T-helper 2 cell treated with Interferon-gamma antibody and Interleukin-4, amounts not matched to agents 100 ng/mL and 5 ng/mL, for 36 hours (primary cell): ENCODE results near the gene HAS3. TPM values are rescaled to one million over a fixed set of nuclear protein-coding genes. Genes with fewer than 3 reads are reported as not detected.
"Not testable (repeated sequence)": the region's sequence is repeated elsewhere in the genome, so short reads cannot be mapped to it uniquely, and the experiment has no call there.

Experiments used
- intact Hi-C: fragments of 100-400 bp; cut with micrococcal nuclease; formaldehyde crosslinking; loops from one replicate; pipeline ENCODE4 v1.15.1; 2023
- total RNA-seq: library from RNA; stranded (reverse); gene quantifications from 2 replicates; pipeline ENCODE4 v1.2.3, GENCODE V29; 2022

The HAS3 gene
- total RNA-seq, 1 donor from 2014 or later = 0.86 TPM

DNA sequence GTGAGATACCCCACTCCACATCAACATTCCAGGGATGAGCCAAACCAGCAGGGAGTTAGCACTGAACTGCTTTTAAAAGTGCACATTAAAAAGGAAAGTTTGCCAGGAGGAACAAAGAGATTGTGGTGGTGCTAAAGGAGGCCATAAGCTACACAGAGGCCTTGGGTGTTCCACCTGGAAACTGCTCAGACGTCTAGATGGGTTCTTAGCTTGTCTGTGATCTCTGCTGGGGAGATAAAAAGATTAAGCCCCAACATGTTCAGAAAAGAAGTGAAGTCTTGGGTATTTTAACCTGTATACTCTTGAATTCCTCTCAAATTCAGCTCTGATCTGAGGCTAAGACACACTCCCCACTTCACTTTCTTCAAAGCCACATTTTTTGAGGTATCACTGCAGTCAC, 10.4 kb downstream of the HAS3 start:
- intact Hi-C loops = no loop called here

DNA sequence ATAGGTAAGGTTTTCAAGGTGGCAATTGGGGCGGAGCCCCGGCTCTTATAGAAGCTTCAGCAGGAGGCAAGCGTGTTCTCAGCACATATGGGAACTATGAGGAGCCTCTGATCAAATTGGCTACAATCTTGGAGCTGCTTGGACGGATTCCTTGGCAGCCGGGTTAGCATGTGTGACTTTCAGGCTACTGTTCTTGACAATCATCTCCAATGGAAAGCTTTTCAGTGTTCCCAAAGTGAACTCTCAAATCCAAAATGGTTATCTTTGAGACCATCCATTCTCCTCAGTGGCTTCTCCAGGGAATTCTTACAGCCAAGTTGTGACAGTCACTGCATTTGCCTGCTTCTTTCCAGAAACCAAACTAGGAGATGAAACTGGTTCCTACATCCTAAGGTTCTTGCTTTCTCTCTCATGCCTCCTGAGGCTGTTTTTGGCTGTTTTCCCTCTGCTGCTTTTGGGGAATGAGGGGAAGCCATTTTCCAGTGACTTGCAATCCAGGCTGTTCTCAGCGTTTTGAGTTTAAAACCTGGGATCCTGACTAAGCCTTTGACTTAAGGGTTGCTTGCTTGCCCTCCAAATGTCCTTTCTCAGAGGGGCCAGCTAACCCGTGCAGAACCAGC, 10.9 kb downstream of the HAS3 start:
- intact Hi-C loops = no loop called here

DNA sequence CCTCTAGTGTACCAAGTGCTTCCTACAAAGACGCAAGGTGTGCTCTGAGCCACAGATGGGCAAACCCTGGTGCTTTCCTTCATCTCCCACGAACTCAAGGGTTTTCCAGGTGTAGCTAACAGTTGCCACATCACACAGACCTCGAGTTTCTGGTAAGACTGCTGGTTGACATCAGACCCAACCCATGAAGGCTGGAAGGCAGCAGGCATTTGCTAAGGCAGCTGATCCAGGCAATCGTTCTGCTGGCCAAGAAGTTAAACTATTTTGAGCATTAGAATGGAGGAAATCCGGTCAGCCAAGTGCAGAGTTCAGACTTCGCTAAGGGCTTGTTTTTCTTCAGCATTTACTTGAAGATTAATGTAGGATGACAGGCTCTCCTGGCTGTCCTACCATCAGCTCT, 11.5 kb downstream of the HAS3 start:
- intact Hi-C loops = no loop called here

DNA sequence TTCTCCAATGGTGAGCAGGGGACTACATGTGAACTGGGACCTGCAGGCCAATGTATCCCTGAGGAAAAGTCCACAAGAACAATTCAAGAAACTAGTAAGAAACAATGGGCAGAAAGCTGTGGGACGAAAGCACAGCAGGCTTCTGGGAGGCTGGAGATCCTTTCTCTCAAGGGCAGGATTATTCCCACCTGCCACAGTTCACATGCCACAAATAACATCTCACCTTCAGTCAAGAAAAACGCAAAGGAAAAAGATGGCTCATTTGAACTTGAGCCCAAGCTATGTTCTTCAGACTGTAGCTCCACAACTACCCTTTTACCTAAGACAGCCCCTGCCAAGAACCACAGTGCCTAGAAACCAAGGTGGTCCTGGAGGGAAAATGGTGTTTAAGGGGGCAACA, 13.0 kb downstream of the HAS3 start:
- intact Hi-C loops = no loop called here

DNA sequence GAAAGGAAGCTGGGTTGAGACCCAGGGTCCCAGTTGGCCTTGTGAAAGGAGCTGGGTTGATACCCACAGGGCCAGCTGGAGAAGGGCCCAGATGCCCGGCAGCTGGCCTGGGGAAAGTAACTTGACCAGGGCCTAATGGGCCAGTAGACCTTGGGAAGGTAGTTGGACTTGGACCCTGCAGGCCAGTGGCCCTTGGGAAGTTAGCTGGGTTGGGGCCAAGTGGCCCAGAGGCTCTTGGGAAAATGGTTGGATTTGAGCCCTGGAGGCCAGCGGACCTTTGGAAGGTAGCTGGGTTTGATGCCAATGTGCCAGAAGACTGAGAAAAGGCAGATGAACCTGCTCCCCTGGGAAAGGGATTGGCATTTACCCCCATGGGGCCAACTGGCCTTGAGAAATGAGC, 13.5 kb downstream of the HAS3 start:
- intact Hi-C loops = no loop called here

DNA sequence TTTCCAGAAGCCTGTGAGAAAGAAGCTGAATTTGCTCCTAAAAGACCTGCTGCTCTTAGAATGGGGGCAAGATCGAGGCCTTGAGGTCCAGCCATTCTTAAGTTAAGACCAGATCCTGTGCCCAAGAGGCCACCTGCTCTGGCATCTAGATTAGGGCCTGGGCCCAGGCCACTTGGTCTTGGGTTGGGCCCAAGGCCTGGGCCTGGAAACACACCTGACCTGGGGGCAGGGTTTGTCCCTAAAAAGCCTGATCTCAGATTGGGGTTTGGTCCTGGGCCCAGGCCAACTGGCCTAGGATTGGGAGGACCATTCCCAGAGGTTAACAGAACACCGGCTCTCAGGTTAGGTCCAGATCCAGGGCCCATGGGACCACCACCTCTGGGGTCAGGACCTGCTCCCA, 14.1 kb downstream of the HAS3 start:
- intact Hi-C loops = no loop called here

DNA sequence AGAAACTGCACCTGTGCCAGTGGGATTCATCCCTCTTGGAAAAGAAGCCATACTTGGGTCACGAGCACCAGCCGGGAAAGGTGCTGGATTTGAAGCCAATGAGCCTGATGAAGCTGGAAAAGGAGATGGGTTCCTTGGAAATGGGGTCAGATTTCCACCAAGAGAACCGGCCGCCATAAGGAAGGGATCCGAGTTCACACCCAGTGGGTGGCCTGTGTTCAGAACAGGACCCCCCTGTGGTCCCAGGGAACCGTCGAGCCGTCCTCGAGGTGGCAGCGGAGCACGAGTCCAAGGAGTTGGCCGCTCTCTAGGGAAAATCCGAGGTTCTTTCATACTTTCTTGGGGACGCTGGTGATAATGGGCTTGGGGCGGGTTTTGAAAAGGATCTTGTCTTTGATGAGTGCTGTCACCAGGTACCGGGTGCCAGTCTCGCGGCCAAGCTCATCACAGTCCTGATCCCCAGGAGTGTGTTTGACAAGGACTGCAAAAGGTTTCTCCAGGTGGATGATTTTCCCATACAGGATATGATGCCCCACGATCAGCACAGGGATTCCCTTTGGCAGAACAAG, 14.7 kb downstream of the HAS3 start:
- intact Hi-C loops = no loop called here

DNA sequence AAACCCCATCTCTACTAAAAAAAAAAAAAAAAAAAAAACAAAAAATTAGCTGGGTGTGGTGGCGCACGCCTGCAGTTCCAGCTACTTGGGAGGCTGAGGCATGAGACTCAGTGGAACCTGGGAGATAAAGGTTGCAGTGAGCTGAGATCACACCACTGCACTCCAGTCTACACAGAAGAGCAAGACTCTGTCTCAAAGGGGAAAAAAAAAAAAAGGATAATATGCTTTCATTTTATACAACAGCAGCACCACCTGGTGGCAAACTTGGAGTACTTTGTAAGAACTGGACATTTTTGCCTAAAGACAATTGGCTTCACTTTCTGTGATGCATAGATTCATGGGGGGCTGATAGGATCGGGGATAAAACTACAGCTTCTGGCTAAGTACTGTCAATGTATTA, 18.5 kb downstream of the HAS3 start:
- intact Hi-C loops = loop anchor here (1.0 kb wide), 3 partner anchors 222 to 596 kb away; no protein-coding TSS in a partner anchor

DNA sequence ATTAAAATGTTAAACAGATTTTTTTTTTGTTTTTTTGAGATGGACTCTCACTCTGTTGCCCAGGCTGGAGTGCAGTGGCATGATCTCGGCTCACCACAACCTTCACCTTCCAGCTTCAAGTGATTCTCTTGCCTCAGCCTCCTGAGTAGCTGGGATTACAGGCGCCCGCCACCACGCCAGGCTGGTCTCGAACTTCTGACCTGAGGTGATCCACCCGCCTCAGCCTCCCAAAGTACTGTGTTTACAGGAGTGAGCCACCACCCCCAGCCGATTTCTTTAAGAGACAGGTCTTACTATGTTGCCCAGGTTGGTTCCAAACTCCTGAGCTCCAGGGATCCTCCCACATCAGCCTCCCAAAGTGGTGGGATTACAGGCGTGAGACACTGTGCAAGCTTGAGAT, 19.0 kb downstream of the HAS3 start:
- intact Hi-C loops = loop anchor here (1.0 kb wide), 3 partner anchors 222 to 596 kb away; no protein-coding TSS in a partner anchor

DNA sequence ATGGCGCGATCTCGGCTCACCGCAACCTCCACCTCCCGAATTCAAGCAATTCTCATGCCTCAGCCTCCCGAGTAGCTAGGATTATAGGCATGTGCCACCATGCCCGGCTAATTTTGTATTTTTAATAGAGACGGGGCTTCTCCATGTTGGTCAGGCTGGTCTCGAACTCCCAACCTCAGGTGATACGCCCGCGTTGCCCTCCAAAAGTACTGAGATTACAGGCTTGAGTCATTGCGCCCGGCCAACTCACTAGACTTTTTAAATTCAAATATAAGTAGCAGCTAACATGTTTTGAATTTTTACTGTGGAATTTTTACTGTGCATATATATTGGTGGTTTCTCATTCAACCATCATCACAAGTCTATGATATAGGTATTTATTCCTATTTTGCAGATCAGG, 19.5 kb downstream of the HAS3 start:
- intact Hi-C loops = loop anchor here (1.0 kb wide), 3 partner anchors 223 to 597 kb away; no protein-coding TSS in a partner anchor

DNA sequence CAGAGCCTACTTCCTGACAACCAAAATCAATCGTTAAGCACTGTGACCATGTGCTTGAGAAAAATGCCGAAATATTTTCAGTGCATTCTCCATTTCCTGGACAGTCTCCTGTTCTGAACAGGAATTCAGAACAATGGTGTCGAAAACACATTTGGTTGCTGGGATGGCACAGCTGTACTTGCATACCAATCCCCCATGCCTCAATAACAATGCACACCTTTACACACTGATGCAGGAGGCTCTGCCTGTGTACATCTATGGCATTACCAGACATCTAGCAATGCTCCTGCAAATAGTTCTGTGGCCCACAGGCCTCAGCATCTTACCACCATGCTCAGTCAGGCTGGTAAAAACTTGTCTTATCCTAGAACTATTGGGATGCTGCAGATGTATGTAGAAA, 20.8 kb downstream of the HAS3 start:
- intact Hi-C loops = no loop called here

DNA sequence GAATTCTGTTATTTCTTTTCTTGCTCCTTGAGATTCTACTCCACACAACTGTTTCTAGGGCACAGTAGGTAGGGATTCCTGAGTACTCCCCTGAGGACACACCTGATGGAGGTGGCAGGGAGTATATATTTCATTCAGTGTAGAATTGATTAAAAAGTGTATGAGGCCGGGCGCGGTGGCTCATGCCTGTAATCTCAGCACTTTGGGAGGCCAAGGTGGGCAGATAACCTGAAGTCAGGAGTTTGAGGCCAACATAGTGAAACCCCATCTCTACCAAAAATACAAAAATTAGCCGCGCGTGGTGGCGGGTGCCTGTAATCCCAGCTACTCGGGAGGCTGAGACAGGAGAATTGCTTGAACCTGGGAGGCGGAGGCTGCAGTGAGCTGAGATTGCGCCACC, 21.3 kb downstream of the HAS3 start:
- intact Hi-C loops = not testable (repeated sequence)

DNA sequence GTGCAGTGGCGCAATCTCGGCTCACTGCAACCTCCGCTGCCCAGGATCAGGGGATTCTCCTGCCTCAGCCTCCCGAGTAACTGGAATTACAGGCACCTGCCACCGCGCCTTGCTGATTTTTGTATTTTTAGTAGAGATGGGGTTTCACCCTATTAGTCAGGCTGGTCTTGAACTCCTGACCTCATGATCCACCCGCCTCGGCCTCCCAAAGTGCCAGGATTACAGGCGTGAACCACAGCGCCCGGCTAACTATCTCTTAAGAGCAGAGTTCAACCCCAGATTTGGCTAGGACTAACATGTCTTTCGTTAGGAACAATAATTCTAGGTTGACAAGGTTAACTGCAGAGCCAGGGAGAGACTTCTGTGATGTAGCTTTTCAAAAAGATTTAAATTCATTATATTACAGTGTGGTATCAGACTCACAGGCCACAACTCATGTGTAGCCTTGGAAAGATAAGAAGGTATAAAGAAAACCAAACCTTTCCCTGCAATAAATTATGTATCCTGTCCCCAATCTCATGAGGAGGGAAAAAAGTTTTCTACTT, 22.6 kb downstream of the HAS3 start:
- intact Hi-C loops = no loop called here

DNA sequence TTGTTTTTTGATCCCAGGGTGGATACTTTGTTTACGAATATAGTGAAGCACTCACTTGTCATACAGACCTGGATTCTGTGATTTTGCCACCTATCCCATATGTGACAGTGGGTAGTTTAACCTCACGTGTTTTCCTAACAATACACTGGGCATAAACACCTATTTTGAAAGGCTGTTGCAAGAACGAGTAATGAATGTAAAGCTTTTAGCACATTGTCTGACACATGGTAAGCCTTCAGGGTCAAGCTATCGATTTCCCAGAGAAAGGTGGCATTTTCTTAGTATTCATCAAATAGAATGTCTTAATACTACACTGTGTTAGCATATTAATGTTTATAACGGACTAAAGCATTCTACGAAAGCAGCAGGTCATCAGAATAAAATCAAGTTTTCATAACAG, 25.0 kb downstream of the HAS3 start:
- intact Hi-C loops = loop anchor here (5.0 to 10.0 kb wide), 2 partner anchors 632 to 1136 kb away; partner anchors contain the start of genes DPEP2 and WWP2

DNA sequence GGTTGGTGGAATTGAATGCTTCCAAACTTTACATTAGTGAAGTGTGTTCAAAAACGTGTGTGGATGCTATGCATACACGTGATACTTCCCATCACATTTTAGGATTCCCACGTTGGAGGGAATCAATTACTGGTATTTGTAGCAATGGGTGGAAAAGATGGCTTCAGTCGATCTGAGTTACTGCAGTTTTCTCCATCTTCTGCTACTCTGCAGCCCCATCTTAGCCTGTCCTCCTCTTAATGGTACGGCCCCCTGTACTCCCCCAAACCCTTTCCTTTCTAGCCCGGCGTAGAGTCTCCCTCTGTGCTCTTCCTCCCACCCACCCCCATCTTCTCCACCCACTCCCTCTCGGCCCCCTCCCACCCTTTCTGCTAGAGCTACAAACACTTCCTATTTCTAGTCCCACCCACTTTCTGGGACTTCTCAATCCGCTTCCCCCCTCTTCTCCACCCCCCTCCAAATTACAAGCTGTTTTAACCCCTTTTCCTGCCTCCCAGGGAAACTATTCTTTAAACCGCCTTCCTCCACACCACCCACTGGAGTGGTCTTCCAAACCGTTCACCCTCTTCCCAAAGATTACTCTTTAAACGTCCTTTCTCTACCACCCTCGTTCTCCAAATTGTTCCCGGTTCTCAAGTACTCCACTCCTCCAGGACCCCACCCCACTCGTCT, 25.9 kb downstream of the HAS3 start:
- intact Hi-C loops = loop anchor here (5.0 to 10.0 kb wide), 2 partner anchors 631 to 1137 kb away; partner anchors contain the start of genes DPEP2 and WWP2

DNA sequence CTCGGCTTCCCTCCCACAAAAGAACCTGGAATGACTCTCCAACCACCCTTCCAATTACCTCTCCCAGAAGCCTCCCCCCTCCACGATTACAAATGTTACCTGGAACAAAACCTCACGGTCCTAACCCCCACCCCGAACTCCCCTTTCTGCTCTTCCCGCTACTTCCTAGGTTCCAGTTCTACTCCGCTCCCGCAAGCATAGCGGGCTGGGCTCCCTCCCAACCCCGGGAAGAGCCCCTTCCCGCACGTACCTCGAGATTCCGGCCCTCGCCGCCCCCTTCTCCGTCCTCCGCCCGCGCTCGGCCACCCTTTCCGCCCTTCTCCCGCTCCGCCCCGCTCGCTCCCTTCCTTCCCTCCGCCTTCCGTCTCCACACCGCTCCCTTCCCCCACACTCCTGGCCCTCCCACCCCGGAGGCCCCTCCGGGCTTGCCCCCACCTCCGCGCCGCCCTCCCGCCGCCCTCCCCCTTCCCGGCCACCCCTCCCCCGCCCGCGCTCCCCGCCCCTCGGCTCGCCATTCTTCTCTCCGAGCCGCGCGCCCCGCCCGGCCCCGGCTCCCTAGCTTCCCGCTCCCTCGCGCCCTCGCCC, 26.5 kb downstream of the HAS3 start:
- intact Hi-C loops = loop anchor here (1.0 to 10.0 kb wide), 4 partner anchors 55 to 1137 kb away; partner anchors contain the start of genes DPEP2, SNTB2, TANGO6 and WWP2

DNA sequence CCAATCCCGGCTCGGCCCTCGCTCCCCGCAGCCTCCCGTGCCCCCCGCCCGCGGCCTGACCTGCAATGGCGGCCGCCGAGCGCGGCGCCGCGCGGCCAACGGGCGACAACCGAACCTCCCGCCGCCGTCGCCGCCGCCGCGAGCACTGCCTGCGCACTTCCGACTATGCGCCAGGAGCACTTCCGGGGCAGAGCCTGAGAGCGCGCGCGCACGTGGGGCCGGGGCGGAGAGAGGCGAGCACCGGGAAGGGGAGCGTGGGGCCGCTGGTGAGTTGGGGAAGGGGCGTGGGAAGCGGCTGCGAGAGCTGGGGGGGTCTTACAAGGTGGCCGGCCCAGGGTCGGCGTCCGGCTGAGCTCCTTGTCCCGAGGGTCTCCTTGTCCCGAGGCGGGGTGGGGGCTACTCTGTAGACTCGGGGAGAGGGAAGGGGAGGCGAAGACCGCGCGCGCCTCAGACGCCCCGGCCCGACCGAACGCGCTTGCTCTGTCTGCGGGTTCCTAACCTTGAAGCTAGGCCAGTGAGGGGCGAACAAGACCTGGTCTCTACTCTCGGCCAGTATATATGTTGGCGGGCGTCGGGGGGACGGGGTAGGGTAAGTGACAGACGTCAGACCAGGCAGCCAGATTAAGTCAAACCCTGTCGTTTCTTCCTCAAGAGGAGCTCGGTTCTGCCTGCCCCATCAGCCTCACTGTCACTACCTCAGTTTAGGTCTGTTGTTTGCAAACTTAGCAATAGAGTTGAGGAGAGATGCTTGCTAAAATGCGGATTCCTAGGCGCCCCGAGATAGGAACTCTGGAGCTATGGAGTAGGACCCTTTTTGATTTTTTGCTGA, 27.2 kb downstream of the HAS3 start, which contains the start of the genes CHTF8 and UTP4:
Gene CHTF8 (minus strand): TSS at position 165 of the 829 bp plus-strand sequence. CDS start 11,130 bp downstream, outside the sequence.
Gene UTP4 (plus strand): TSS at position 226 of the 829 bp plus-strand sequence. CDS start 811 bp downstream, outside the sequence.
- intact Hi-C loops = loop anchor here (1.0 to 10.0 kb wide), 4 partner anchors 55 to 1138 kb away; partner anchors contain the start of genes DPEP2, SNTB2, TANGO6 and WWP2

DNA sequence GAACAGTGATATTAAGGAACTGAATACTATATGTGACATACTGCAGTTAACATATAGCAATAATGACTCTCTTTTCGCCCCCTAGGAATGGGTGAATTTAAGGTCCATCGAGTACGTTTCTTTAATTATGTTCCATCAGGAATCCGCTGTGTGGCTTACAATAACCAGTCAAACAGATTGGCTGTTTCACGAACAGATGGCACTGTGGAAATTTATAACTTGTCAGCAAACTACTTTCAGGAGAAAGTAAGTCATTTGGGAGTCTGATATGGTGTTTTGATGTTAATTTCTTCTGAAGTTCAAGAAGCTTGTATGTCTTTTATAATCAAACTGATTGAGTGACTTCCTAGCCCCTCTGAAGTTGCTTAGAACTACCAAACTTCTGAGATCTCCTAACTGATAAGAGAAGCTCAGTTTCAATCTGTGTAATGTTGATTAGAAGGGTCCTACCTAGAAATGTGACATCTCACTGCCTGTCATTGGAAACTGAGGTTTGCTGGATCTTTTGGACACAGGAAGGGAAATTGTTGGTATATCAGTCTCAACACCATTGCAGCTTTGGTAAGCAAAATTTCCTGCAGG, 28.0 kb downstream of the HAS3 start:
- intact Hi-C loops = loop anchor here (2.0 to 10.0 kb wide), 3 partner anchors 291 to 1139 kb away; partner anchors contain the start of genes DPEP2, TANGO6 and WWP2

DNA sequence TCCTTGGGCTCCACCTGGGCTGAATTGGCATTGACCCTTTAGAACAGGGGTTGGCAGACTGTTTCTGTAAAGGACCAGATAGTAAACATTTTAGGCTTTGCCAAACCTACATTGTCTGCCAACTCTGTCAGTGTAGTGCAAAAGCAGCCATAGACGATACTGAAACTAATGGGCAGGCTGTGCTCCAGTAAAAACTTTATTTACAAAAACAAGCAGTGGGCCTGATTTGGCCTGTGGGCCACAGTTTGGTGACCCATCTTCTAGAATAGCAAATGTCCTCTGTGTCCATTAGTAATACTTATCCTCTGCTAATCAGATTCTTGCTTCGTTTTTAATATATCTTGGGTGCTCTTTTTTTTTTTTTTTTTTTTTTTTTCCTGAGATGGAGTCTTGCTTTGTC, 33.2 kb downstream of the HAS3 start:
- intact Hi-C loops = loop anchor here (10.0 kb wide), 1 partner anchor 1144 kb away; the partner anchor contains the start of gene DPEP2

DNA sequence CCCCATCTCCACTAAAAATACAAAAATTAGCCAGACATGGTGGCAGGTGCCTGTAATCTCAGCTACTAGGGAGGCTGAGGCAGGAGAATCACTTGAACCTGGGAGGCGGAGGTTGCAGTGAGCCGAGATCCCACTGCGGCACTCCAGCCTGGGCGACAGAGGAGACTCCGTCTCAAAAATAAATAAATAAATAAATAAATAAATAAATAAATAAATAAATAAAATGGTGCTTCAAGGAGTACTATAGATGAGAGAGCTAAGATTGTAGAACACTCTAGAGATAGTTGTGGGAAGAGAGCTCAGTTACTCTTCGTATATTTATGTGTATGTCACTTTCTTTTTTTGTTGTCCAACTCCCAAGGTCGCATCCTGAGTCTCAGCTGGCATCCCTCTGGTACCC, 34.0 kb downstream of the HAS3 start:
- intact Hi-C loops = loop anchor here (10.0 kb wide), 1 partner anchor 1145 kb away; the partner anchor contains the start of gene DPEP2
